Ascending aorta (tissue), 2 donors: Measurements from ENCODE around the gene GDNF. TPM values are rescaled to one million over a fixed set of nuclear protein-coding genes. Genes with fewer than 3 reads are reported as not detected.
"Not testable (repeated sequence)": the region's sequence is repeated elsewhere in the genome, so short reads cannot be mapped to it uniquely, and the experiment has no call there.

ENCODE experiments used
- DNase-seq, 2 donors: peaks; one replicate each; pipeline ENCODE4 v3.0.0-alpha.2; 2019; ENCODE audit warnings: low spot score in 2 of 2
- H3K27ac ChIP-seq, 2 donors: fragments of 200-600 bp; sonication (generic); one replicate each; pipeline ENCODE4 v1.5.1; 2016 to 2017; ENCODE audit warnings: mild to moderate bottlenecking in 1 of 2
- H3K27me3 ChIP-seq: fragments of 200-600 bp; sonication (generic); one replicate; pipeline ENCODE4 v1.5.1; 2017
- H3K36me3 ChIP-seq, 2 donors: fragments of 200-600 bp; sonication (generic); one replicate each; pipeline ENCODE4 v1.5.1; 2016
- H3K4me1 ChIP-seq, 2 donors: fragments of 200-600 bp; sonication (generic); one replicate each; pipeline ENCODE4 v1.5.1; 2016 to 2017; ENCODE audit warnings: mild to moderate bottlenecking in 1 of 2
- H3K4me3 ChIP-seq, 2 donors: fragments of 200-600 bp; sonication (generic); one replicate each; pipeline ENCODE4 v1.5.1; 2016 to 2017; ENCODE audit warnings: mild to moderate bottlenecking in 1 of 2
- H3K9me3 ChIP-seq, 2 donors: fragments of 200-600 bp; sonication (generic); one replicate each; pipeline ENCODE4 v1.5.1; 2016
- intact Hi-C: fragments of 100-400 bp; cut with DNase I; formaldehyde crosslinking; loops from one replicate; pipeline ENCODE4 v1.15.1; 2023
- total RNA-seq: library from RNA; depleted of rRNA; stranded (reverse); fragments of >200 nt; gene quantifications from one replicate; pipeline ENCODE4 v1.1.0, GENCODE V29; 2016
- TF ChIP-seq, protein P1 (sequence below), 3 experiments: fragments of 200-600 bp in 2 of 3; fragments of 450-650 bp in 1 of 3; sonication (generic) in 2 of 3; IDR thresholded peaks; one replicate each; pipeline ENCODE4 v1.5.1; 2016 to 2019; ENCODE audit warnings: antibody characterized with exemption in 3 of 3, mild to moderate bottlenecking in 1 of 3, moderate library complexity in 1 of 3

Gene GDNF
- total RNA-seq, 1 donor from 2014 or later: not detected

DNA sequence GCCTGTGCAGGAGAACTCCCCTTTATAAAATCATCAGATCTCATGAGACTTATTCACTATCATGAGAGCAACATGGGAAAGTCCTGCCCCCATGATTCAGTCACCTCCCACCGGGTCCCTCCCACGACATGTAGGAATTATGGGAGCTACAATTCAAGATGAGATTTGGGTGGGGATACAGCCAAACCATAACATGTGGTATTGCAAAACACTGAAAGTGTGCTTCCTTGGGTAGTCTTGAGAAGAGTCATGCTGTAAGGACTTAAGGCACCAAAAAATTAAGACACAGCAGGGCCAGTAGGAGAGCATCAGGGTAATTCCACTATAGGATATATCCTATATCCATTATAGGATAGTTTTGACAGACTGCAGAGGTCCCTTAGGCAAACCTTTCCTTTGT, 29.4 kb upstream of the GDNF start:
- no peaks in the 10 kb centered on the region for H3K4me1 ChIP-seq
- H3K27ac ChIP-seq: no peak overlapping the region
- intact Hi-C loops: no loop called here
- TF ChIP-seq, protein P1, sequence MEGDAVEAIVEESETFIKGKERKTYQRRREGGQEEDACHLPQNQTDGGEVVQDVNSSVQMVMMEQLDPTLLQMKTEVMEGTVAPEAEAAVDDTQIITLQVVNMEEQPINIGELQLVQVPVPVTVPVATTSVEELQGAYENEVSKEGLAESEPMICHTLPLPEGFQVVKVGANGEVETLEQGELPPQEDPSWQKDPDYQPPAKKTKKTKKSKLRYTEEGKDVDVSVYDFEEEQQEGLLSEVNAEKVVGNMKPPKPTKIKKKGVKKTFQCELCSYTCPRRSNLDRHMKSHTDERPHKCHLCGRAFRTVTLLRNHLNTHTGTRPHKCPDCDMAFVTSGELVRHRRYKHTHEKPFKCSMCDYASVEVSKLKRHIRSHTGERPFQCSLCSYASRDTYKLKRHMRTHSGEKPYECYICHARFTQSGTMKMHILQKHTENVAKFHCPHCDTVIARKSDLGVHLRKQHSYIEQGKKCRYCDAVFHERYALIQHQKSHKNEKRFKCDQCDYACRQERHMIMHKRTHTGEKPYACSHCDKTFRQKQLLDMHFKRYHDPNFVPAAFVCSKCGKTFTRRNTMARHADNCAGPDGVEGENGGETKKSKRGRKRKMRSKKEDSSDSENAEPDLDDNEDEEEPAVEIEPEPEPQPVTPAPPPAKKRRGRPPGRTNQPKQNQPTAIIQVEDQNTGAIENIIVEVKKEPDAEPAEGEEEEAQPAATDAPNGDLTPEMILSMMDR (IDR thresholded peaks at IDR 0.05): no peak
- no peak for DNase-seq
- H3K9me3 ChIP-seq: no peaks in the 10 kb centered on the region
- H3K36me3 ChIP-seq: no peaks in the 10 kb centered on the region
- H3K4me3 ChIP-seq: no peak overlapping the region
- no peaks in the 10 kb centered on the region for H3K27me3 ChIP-seq

GRCh38 chr5:37867654-37868053, 27.8 kb upstream of the GDNF start:
- TF ChIP-seq, protein P1 (IDR thresholded peaks at IDR 0.05): no peak
- intact Hi-C loops: no loop called here
- no peaks in the 10 kb centered on the region for H3K4me1 ChIP-seq
- H3K27ac ChIP-seq: no peak overlapping the region
- no peaks in the 10 kb centered on the region for H3K36me3 ChIP-seq
- no peaks in the 10 kb centered on the region for H3K9me3 ChIP-seq
- H3K27me3 ChIP-seq: no peaks in the 10 kb centered on the region
- no peak for DNase-seq
- no peak overlapping the region for H3K4me3 ChIP-seq

GRCh38 chr5:37862907-37863306, 23.1 kb upstream of the GDNF start:
- intact Hi-C loops, DNase-seq, H3K9me3 ChIP-seq, H3K27ac ChIP-seq, H3K4me3 ChIP-seq, H3K4me1 ChIP-seq, H3K36me3 ChIP-seq, H3K27me3 ChIP-seq: not testable (repeated sequence)

GRCh38 chr5:37860206-37860605, 20.4 kb upstream of the GDNF start:
- Histone ChIP-seq H3K4me1 (no peaks in the 10 kb centered on the region), H3K9me3 (no peaks in the 10 kb centered on the region), H3K4me3 (no peak overlapping the region), H3K27me3 (no peaks in the 10 kb centered on the region), H3K36me3 (no peaks in the 10 kb centered on the region), H3K27ac (no peak overlapping the region)
- intact Hi-C loops: no loop called here
- no peak for DNase-seq
- TF ChIP-seq, protein P1 (IDR thresholded peaks at IDR 0.05): no peak

GRCh38 chr5:37859805-37860204, 20.0 kb upstream of the GDNF start:
- Histone ChIP-seq H3K36me3 (no peaks in the 10 kb centered on the region), H3K9me3 (no peaks in the 10 kb centered on the region), H3K27ac (no peak overlapping the region), H3K4me1 (no peaks in the 10 kb centered on the region), H3K4me3 (no peak overlapping the region), H3K27me3 (no peaks in the 10 kb centered on the region)
- TF ChIP-seq, protein P1 (IDR thresholded peaks at IDR 0.05): no peak
- intact Hi-C loops: no loop called here
- no peak for DNase-seq

DNA sequence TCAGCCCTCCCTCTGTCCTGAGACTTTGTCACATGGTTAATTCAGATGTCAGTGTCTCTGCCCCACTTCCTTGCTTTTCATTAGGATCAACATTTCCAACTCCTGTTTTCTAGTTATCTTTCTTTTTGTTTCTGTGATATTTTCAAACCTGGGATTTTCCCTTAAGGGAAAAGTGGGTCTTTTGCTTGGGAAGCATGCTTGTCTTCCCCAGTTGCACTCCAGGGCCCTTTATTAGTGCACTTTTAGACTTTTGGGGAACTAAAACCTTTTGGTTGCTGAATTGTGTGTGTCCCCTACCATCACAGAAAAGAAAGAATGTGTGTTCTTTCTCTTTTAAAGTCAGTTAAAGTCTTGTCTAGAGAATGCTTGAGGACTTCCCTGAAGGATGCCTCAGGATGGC, 18.4 kb upstream of the GDNF start:
- intact Hi-C loops: no loop called here
- no peaks in the 10 kb centered on the region for H3K36me3 ChIP-seq
- no peaks in the 10 kb centered on the region for H3K4me1 ChIP-seq
- no peaks in the 10 kb centered on the region for H3K9me3 ChIP-seq
- no peak for DNase-seq
- TF ChIP-seq, protein P1 (IDR thresholded peaks at IDR 0.05): no peak
- no peaks in the 10 kb centered on the region for H3K27me3 ChIP-seq
- H3K4me3 ChIP-seq: no peak overlapping the region
- no peak overlapping the region for H3K27ac ChIP-seq
